Fibroblast of the aortic adventitia (primary cell): Measurements from ENCODE around the gene PRAMEF7. TPM values are rescaled to one million over a fixed set of nuclear protein-coding genes. Genes with fewer than 3 reads are reported as not detected.
"Not testable (repeated sequence)": the region's sequence is repeated elsewhere in the genome, so short reads cannot be mapped to it uniquely, and the experiment has no call there.

Source experiments
- DNase-seq: peaks from one replicate; pipeline ENCODE4 v3.0.0-alpha.2; 2010; ENCODE audit warnings: low read depth
- H3K4me3 ChIP-seq: 2 replicates; pipeline ENCODE4 v1.5.1; 2011; ENCODE audit warnings: low read depth, mild to moderate bottlenecking, control low read depth, low read length, moderate library complexity
- small RNA-seq: library from RNA; depleted of rRNA; stranded (forward); fragments of <200 nt; gene quantifications from one replicate; pipeline ENCODE3, GENCODE V24; 2012
- total RNA-seq: library from RNA; depleted of rRNA; stranded (reverse); fragments of >200 nt; gene quantifications from 2 replicates; pipeline ENCODE4 v1.2.3, GENCODE V29; 2012; ENCODE audit warnings: low replicate concordance

PRAMEF7 gene
- not detected in 2 replicates for total RNA-seq

DNA sequence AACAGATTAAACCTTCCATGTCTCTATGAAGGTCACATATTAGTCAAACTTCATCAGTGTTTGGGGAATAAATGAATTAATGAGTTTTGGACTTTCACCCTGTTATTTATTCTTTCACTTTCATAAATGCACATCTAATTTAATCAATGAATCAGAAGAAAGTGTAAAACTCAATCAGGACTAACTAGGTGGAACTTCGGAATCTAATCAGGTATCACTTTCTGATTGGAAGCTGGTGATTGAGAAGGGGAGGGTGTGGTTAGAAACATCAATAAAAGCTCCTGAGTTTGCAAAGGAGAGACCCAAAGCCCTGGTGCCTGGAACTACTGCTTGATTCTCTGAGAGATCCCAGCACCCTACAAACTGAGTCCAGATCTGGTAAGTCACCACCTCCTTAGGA lies at the start of gene PRAMEF7:
PRAMEF7 (plus strand) TSS at position 301 of the 400 bp plus-strand sequence. CDS start 1,083 bp downstream, outside the sequence.
- not testable (repeated sequence) for DNase-seq, H3K4me3 ChIP-seq

DNA sequence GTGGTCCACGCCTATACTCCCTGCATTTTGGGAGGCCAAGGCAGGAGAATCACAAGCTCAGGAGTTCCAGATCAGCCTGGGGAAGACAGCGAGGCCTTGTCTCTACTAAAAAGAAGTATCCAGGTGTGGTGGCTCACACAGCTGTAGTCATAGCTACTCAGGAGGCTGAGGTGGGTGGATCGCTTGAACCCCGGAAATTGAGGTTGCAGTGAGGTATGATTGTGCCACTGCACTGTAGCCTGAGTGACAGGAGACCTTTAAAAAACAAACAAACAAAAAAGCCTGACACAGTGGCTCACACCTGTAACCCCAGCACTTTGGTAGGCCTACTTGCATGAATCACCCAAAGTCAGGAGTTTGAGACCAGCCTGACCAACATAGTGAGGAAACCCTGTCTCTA lies 38.0 kb upstream of the PRAMEF7 start:
- DNase-seq, H3K4me3 ChIP-seq: not testable (repeated sequence)

DNA sequence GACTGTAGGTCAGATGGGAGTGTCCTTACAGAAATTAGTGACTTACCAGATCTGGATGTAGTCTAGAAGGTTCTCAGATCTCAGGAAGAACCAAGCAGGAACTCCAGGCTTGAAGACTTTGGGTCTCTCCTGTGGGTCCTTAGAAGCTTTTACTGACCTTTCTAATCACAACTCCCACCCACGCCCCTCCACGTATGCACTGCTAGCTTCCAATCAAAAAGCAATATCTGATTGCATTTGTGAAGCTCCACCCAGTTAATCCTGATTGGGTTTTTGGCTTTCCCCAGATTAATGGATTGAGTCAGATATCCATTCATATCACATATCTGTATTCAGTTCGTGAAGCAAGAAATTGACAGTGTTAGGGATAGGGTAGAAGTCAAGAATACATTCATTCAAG lies 30.3 kb upstream of the PRAMEF7 start, which contains the start of gene PRAMEF4:
PRAMEF4 (minus strand) TSS at position 101 of the 400 bp plus-strand sequence. CDS start 2,807 bp downstream, outside the sequence.
- not testable (repeated sequence) for DNase-seq

DNA sequence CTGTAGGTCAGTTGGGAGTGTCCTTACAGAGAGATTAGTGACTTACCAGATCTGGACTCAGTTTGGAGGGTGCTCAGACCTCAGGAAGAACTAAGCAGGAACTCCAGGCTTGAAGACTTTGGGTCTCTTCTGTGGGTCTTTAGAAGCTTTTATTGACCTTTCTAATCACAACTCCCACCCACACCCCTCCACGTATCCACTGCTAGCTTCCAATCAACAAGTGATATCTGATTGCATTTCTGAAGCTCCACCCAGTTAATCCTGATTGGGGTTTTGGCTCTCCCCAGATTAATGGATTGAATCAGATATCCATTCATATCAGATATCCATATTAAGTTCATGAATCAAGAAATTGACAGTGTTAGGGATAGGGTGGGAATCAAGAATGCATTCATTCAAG lies 18.2 kb upstream of the PRAMEF7 start, which contains the start of gene PRAMEF10:
PRAMEF10 (minus strand) TSS at position 101 of the 400 bp plus-strand sequence. CDS start 2,423 bp downstream, outside the sequence.
- DNase-seq, H3K4me3 ChIP-seq: not testable (repeated sequence)

More for the DNA sequence above, 30.3 kb upstream of the PRAMEF7 start, which contains the start of gene PRAMEF4:
- H3K4me3 ChIP-seq: not testable (repeated sequence)

DNA sequence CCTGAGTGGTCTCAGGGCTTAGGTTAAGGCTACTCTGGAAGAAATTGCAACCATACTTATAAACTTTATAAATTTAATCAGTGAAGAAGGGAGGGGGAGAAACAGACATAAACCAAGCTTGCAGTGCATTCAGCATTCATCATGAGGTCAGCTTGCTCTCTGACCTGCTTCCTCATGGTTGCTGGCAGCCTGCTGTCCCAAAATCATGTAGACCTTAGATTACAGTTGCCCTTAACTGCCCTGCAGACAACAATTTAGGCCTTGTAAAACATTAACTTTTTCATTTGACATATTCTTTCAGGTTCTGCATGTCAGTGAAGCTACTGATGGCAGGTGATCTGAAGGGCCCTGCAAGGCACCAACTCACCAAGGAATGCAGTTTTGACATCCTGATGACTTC lies 17.2 kb upstream of the PRAMEF7 start:
- not testable (repeated sequence) for DNase-seq, H3K4me3 ChIP-seq

DNA sequence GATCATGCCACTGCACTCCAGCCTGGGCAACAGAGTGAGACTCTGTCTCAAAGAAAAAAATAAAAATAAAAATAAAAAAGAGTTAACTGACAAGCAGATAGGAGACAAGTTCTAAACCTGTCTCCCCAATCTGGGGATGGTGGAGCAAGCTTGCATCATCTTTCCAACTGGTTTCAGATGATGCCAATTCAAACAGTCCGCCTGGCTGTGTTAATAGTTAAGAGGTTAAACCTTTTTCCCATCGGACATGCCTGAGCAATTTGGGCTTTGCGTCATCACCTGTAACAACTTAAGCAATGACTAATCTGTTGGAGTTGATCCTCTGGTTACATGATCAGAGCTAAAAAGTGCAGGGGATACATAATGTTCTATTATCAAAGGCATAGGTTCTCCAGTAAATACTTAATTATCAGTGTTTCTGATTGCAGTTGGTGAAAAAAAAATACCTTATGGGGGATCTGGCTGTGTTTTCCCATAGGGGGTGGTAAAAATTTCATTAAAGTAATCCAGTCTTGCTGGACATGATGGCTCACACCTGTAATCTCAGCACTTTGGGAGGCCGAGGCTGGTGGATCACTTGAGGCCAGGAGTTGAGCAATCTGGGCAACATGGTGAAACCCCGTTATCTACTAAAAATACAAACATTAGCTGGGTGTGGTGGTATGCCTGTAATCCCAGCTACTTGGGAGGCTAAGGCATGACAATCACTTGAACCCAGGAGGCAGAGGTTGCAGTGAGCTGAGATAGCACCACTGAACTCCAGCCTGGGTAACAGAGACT lies 12.4 kb upstream of the PRAMEF7 start:
- H3K4me3 ChIP-seq, DNase-seq: not testable (repeated sequence)

DNA sequence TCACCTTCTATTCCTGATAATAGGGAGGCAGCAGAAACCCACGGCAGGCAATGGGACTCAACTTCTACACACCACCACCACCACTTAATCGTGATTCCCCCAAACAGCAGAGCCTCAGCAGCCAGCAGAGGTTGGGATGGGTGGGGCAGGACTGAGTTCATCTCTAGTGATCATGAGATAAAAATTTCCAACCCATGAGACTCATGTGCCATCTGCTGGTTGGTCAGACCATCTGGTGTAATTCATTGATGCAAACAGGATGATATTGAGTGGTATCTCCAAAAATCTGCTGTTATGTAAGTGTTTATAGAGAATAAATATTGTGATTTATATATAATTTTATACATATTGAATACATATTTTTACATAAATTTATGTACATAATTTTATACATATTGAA lies 5.3 kb downstream of the PRAMEF7 start:
- H3K4me3 ChIP-seq, DNase-seq: not testable (repeated sequence)

DNA sequence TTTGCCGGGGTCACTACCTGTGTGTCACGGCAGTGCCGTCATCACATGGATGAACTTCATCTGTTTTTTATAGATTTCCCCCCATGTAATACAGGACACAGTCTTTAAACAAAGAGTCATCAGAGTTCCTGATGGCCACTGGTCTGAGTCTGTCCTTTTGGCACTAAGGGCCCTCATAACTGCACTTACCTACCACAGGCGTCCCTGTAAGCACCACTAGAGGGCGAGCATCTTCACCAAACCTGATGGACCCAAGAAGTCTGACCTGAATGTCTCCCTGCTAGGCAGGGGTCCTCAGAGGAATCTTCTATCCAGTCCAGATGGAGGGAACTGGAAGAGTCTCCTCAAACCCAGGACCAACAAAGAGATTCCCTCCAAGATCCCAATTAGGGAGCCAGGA lies 8.0 kb downstream of the PRAMEF7 start:
- not testable (repeated sequence) for H3K4me3 ChIP-seq, DNase-seq

DNA sequence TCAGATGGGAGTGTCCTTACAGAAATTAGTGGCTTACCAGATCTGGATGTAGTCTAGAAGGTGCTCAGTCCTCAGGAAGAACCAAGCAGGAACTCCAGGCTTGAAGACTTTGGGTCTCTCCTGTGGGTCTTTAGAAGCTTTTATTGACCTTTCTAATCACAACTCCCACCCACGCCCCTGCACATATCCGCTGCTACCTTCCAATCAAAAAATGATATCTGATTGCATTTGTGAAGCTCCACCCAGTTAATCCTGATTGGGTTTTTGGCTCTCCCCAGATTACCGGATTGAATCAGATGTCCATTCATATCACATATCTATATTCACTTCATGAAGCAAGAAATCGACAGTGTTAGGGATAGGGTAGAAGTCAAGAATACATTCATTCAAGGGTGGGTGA lies 31.1 kb downstream of the PRAMEF7 start, which contains the start of gene PRAMEF6:
PRAMEF6 (minus strand) TSS at position 101 of the 400 bp plus-strand sequence. CDS start 5,062 bp downstream, outside the sequence.
- not testable (repeated sequence) for DNase-seq, H3K4me3 ChIP-seq

Small RNA genes lying within 50 kb of the gene (small RNA-seq; reads per million reads assigned to genes)
- not detected for gene RNU6-1072P

Other genes starting within 250 kb of the PRAMEF7 start
- gene AADACL3, start 200.5 kb upstream of the PRAMEF7 start, total RNA-seq: not detected in 2 replicates
- not detected in 2 replicates for gene CFAP107, start 170.4 kb upstream of the PRAMEF7 start, total RNA-seq
- not detected in 2 replicates for gene PRAMEF12, start 142.9 kb upstream of the PRAMEF7 start, total RNA-seq
- gene PRAMEF1, start 125.2 kb upstream of the PRAMEF7 start, total RNA-seq: not detected in 2 replicates
- not detected in 2 replicates for gene PRAMEF11, start 85.2 kb upstream of the PRAMEF7 start, total RNA-seq
- gene HNRNPCL1, start 67.9 kb upstream of the PRAMEF7 start, total RNA-seq: not detected in 2 replicates
- not detected in 2 replicates for gene PRAMEF2, start 59.5 kb upstream of the PRAMEF7 start, total RNA-seq
- gene PRAMEF4, start 30.4 kb upstream of the PRAMEF7 start, total RNA-seq: not detected in 2 replicates
- gene PRAMEF10, start 18.3 kb upstream of the PRAMEF7 start, total RNA-seq: not detected in 2 replicates
- not detected in 2 replicates for gene PRAMEF6, start 31.0 kb downstream of the PRAMEF7 start, total RNA-seq
- not detected in 2 replicates for gene PRAMEF27, start 140.0 kb downstream of the PRAMEF7 start, total RNA-seq
- gene HNRNPCL3, start 144.2 kb downstream of the PRAMEF7 start, total RNA-seq: not detected in 2 replicates
- gene PRAMEF25, start 154.2 kb downstream of the PRAMEF7 start, total RNA-seq: not detected in 2 replicates
- gene HNRNPCL2, start 200.2 kb downstream of the PRAMEF7 start, total RNA-seq: not detected in 2 replicates
- not detected in 2 replicates for gene PRAMEF26, start 239.4 kb downstream of the PRAMEF7 start, total RNA-seq
- not detected in 2 replicates for gene HNRNPCL4, start 249.0 kb downstream of the PRAMEF7 start, total RNA-seq